ENCODE results near the gene CDCA4. TPM values are rescaled to one million over a fixed set of nuclear protein-coding genes. Genes with fewer than 3 reads are reported as not detected.

CDCA4 gene
- polyA plus RNA-seq (2013, experiment 1 of 2): 8.8 TPM
- polyA plus RNA-seq (2013, experiment 2 of 2): 8.9 TPM

DNA sequence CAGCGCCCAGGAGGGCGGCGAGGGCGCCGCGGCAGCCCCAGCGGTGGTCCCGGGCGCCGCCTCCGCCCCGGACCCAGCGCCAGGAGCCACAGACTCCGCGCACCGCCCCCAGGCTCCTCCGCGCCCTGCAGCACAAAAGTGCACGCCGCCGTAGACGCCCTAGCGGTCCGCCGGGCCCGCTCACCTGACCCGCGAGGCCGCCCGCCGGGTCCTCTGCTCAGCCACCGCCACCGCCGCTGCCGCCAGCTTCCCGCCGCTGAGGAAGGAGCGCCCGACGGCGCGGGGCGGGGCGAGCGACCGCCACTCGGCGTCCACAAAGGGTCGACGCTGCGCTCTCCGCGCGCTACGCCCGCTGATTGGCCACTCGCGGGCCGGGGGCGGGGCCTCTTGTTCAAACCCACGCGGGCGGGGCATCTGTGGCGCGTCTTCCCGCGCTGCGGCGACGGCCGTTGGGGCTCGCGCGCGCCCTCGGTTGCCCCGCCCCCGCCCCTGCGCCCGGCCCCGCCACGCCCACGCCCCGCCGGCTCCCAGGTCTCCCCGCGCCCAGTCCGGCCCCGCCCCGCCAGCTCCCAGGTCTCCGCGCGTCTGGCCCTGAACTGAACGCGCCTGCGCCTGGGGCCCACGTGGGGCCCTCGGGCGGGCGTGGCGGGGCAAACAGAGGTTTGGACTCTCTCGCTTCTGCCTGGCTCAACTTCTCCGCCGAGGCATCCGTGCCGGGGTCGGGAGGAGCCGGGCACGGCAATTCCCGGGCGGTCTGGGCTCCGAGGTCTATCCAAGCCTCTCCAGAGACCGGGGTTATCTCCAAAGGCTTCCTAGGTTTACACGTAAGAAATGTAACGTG lies at the start of gene CDCA4:
Gene CDCA4, minus strand, starts transcription at position 269 of the 841 bp plus-strand sequence. CDS start 9,154 bp downstream, outside the sequence.
- H3K36me3 ChIP-seq (ENCODE audit: control insufficient read depth in 1 of 2, insufficient read depth in 2 of 2, low read depth in 1 of 2, low read length in 2 of 2): no peaks in the 10 kb centered on the region
- H2BK120ac ChIP-seq (ENCODE audit: low read depth, low read length): peak within 1 kb of the TSS; percentile 71
- H3K14ac ChIP-seq (ENCODE audit: low read length in 2 of 2): peak within 1 kb of the TSS; percentile 76 to 97
- H3K79me1 ChIP-seq (replicated peaks; ENCODE audit: low read length, poor library complexity, severe bottlenecking): no peaks in the 10 kb centered on the region
- peak within 1 kb of the TSS; percentile 91 for H2AK5ac ChIP-seq (ENCODE audit: low read length, severe bottlenecking)
- H3K4me1 ChIP-seq (ENCODE audit: control insufficient read depth, insufficient read depth, low read depth, low read length): peaks cover 25% of the 10 kb centered on the region
- peak within 1 kb of the TSS; percentile 92 to 93 for H3K4me3 ChIP-seq (ENCODE audit: insufficient read depth in 1 of 2, low read depth in 1 of 2, low read length in 2 of 2)
- peak within 1 kb of the TSS; percentile 69 to 86 for H3K18ac ChIP-seq (ENCODE audit: low read depth in 1 of 2, low read length in 2 of 2)
- H3K27ac ChIP-seq (ENCODE audit: low read length, poor library complexity, severe bottlenecking): peak within 1 kb of the TSS; percentile 100
- H4K91ac ChIP-seq (ENCODE audit: low read length): peak within 1 kb of the TSS; percentile 43
- H3K9ac ChIP-seq (ENCODE audit: low read length): peak within 1 kb of the TSS; percentile 98
- peak within 1 kb of the TSS in 1 of 2 experiments; percentile 59 for H2BK12ac ChIP-seq (ENCODE audit: low read length in 2 of 2)
- H2BK5ac ChIP-seq (ENCODE audit: low read depth, low read length, poor library complexity, severe bottlenecking): peak within 1 kb of the TSS; percentile 79
- H3K4me2 ChIP-seq (ENCODE audit: low read length, poor library complexity, severe bottlenecking): peak within 1 kb of the TSS; percentile 87
- WGBS: under 1% methylated on average over 97 of the region's 115 CpGs
- peak within 1 kb of the TSS; percentile 90 for H4K8ac ChIP-seq (ENCODE audit: low read length)
- H3K27me3 ChIP-seq (ENCODE audit: control insufficient read depth in 1 of 2, insufficient read depth in 1 of 2, low read length in 2 of 2): no peaks in the 10 kb centered on the region
- peak within 1 kb of the TSS; percentile 62 for H2AFZ ChIP-seq (ENCODE audit: low read depth, low read length)
- peak; percentile 96 for DNase-seq
- H3K23ac ChIP-seq (ENCODE audit: low read length in 2 of 2): peak within 1 kb of the TSS in 1 of 2 experiments; percentile 91
- H3K4ac ChIP-seq (ENCODE audit: low read depth in 1 of 2, low read length in 2 of 2): peak within 1 kb of the TSS; percentile 77 to 87
- no peaks in the 10 kb centered on the region for H3K9me3 ChIP-seq (ENCODE audit: control insufficient read depth, low read length)
- peak within 1 kb of the TSS; percentile 5 for H2BK15ac ChIP-seq (ENCODE audit: low read depth, poor library complexity, severe bottlenecking)

- 81% methylated on average over 20 of the region's 20 CpGs for WGBS
- no peaks in the 10 kb centered on the region for H3K36me3 ChIP-seq (ENCODE audit: control insufficient read depth in 1 of 2, insufficient read depth in 2 of 2, low read depth in 1 of 2, low read length in 2 of 2)
Observed at GRCh38 chr14:105069871-105070759, 49.2 kb upstream of the CDCA4 start.

DNA sequence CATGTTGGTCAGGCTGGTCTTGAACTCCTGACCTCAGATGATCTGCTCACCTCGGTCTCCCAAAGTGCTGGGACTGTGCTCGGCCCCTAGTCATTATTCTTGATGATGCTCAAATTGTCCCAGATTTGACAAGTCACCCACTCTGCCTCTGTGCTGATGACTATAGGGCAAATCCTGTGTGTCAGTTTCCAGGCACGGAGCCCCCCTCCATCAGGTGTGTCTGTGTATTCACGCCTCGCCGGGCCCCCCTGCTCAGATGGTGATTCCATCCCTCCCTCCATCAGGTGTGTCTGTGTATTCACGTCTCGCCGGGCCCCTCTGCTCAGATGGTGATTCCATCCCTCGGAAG lies 48.6 kb upstream of the CDCA4 start:
- Histone ChIP-seq H3K4me2 (ENCODE audit: low read length, poor library complexity, severe bottlenecking) (no peak overlapping the region), H3K9ac (ENCODE audit: low read length) (no peak overlapping the region), H3K9me3 (ENCODE audit: control insufficient read depth, low read length) (no peaks in the 10 kb centered on the region), H3K27ac (ENCODE audit: low read length, poor library complexity, severe bottlenecking) (no peak overlapping the region), H3K18ac (ENCODE audit: low read depth in 1 of 2, low read length in 2 of 2) (no peak overlapping the region), H3K27me3 (ENCODE audit: control insufficient read depth in 1 of 2, insufficient read depth in 1 of 2, low read length in 2 of 2) (peaks cover 4 to 25% of the 10 kb centered on the region in 2 experiments), H4K8ac (ENCODE audit: low read length) (no peak overlapping the region), H3K4me1 (ENCODE audit: control insufficient read depth, insufficient read depth, low read depth, low read length) (peaks cover 24% of the 10 kb centered on the region), H2BK15ac (ENCODE audit: low read depth, poor library complexity, severe bottlenecking) (no peak overlapping the region), H3K23ac (ENCODE audit: low read length in 2 of 2) (no peak overlapping the region), H2AK5ac (ENCODE audit: low read length, severe bottlenecking) (no peak overlapping the region), H3K14ac (ENCODE audit: low read length in 2 of 2) (no peak overlapping the region), H3K79me1 (replicated peaks; ENCODE audit: low read length, poor library complexity, severe bottlenecking) (no peaks in the 10 kb centered on the region), H2BK5ac (ENCODE audit: low read depth, low read length, poor library complexity, severe bottlenecking) (no peak overlapping the region), H2BK12ac (ENCODE audit: low read length in 2 of 2) (no peak overlapping the region), H4K91ac (ENCODE audit: low read length) (no peak overlapping the region), H3K4ac (ENCODE audit: low read depth in 1 of 2, low read length in 2 of 2) (no peak overlapping the region), H3K4me3 (ENCODE audit: insufficient read depth in 1 of 2, low read depth in 1 of 2, low read length in 2 of 2) (no peak overlapping the region), H3K36me3 (ENCODE audit: control insufficient read depth in 1 of 2, insufficient read depth in 2 of 2, low read depth in 1 of 2, low read length in 2 of 2) (no peaks in the 10 kb centered on the region), H2BK120ac (ENCODE audit: low read depth, low read length) (no peak overlapping the region), H2AFZ (ENCODE audit: low read depth, low read length) (no peak overlapping the region)
- WGBS: 97% methylated on average over 10 of the region's 10 CpGs
- DNase-seq: no peak

More at GRCh38 chr14:105069871-105070759, 49.2 kb upstream of the CDCA4 start:
- Histone ChIP-seq H3K79me1 (replicated peaks; ENCODE audit: low read length, poor library complexity, severe bottlenecking) (no peaks in the 10 kb centered on the region), H3K4me1 (ENCODE audit: control insufficient read depth, insufficient read depth, low read depth, low read length) (peaks cover 25% of the 10 kb centered on the region), H2AFZ (ENCODE audit: low read depth, low read length) (no peak overlapping the region), H3K4me3 (ENCODE audit: insufficient read depth in 1 of 2, low read depth in 1 of 2, low read length in 2 of 2) (no peak overlapping the region), H2BK12ac (ENCODE audit: low read length in 2 of 2) (no peak overlapping the region), H4K8ac (ENCODE audit: low read length) (no peak overlapping the region), H3K4ac (ENCODE audit: low read depth in 1 of 2, low read length in 2 of 2) (no peak overlapping the region), H3K23ac (ENCODE audit: low read length in 2 of 2) (no peak overlapping the region), H3K27me3 (ENCODE audit: control insufficient read depth in 1 of 2, insufficient read depth in 1 of 2, low read length in 2 of 2) (peaks cover 4 to 29% of the 10 kb centered on the region in 2 experiments), H3K9ac (ENCODE audit: low read length) (no peak overlapping the region), H3K18ac (ENCODE audit: low read depth in 1 of 2, low read length in 2 of 2) (peak overlapping the region in 1 of 2 experiments; percentile 23), H3K4me2 (ENCODE audit: low read length, poor library complexity, severe bottlenecking) (no peak overlapping the region), H4K91ac (ENCODE audit: low read length) (peak overlapping the region; percentile 14), H3K27ac (ENCODE audit: low read length, poor library complexity, severe bottlenecking) (no peak overlapping the region), H2BK5ac (ENCODE audit: low read depth, low read length, poor library complexity, severe bottlenecking) (no peak overlapping the region), H2BK120ac (ENCODE audit: low read depth, low read length) (no peak overlapping the region), H2BK15ac (ENCODE audit: low read depth, poor library complexity, severe bottlenecking) (no peak overlapping the region), H2AK5ac (ENCODE audit: low read length, severe bottlenecking) (no peak overlapping the region), H3K9me3 (ENCODE audit: control insufficient read depth, low read length) (no peaks in the 10 kb centered on the region), H3K14ac (ENCODE audit: low read length in 2 of 2) (peak overlapping the region in 1 of 2 experiments; percentile 28)
- peak; percentile 26 for DNase-seq

DNA sequence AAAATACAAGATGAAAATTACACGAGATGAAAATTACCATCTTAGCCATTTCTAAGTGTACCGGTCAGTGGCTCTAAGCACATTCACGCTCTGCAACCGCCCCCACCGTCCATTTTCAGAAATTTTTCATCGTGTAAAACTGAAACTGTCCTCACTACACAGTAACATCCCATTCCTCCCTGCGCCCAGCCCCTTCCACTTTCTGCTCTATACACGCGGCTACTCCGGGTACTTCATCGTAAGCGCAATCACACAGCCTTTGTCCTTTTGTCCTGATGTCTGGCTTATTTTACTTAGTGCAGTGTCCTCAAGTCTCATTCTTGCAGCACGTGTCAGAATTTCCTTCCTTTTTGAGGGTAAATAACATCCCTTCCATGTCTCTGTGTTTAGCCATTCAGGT lies 47.9 kb upstream of the CDCA4 start:
- Histone ChIP-seq H4K8ac (ENCODE audit: low read length) (no peak overlapping the region), H3K14ac (ENCODE audit: low read length in 2 of 2) (no peak overlapping the region), H2BK15ac (ENCODE audit: low read depth, poor library complexity, severe bottlenecking) (no peak overlapping the region), H2BK5ac (ENCODE audit: low read depth, low read length, poor library complexity, severe bottlenecking) (no peak overlapping the region), H3K23ac (ENCODE audit: low read length in 2 of 2) (no peak overlapping the region), H2BK120ac (ENCODE audit: low read depth, low read length) (no peak overlapping the region), H3K27me3 (ENCODE audit: control insufficient read depth in 1 of 2, insufficient read depth in 1 of 2, low read length in 2 of 2) (peaks cover 0 to 19% of the 10 kb centered on the region in 2 experiments), H3K36me3 (ENCODE audit: control insufficient read depth in 1 of 2, insufficient read depth in 2 of 2, low read depth in 1 of 2, low read length in 2 of 2) (no peaks in the 10 kb centered on the region), H2AFZ (ENCODE audit: low read depth, low read length) (no peak overlapping the region), H4K91ac (ENCODE audit: low read length) (no peak overlapping the region), H3K4me1 (ENCODE audit: control insufficient read depth, insufficient read depth, low read depth, low read length) (peaks cover 24% of the 10 kb centered on the region), H3K4me3 (ENCODE audit: insufficient read depth in 1 of 2, low read depth in 1 of 2, low read length in 2 of 2) (no peak overlapping the region), H3K18ac (ENCODE audit: low read depth in 1 of 2, low read length in 2 of 2) (no peak overlapping the region), H2BK12ac (ENCODE audit: low read length in 2 of 2) (no peak overlapping the region), H3K79me1 (replicated peaks; ENCODE audit: low read length, poor library complexity, severe bottlenecking) (no peaks in the 10 kb centered on the region), H3K4me2 (ENCODE audit: low read length, poor library complexity, severe bottlenecking) (no peak overlapping the region), H3K9ac (ENCODE audit: low read length) (no peak overlapping the region), H2AK5ac (ENCODE audit: low read length, severe bottlenecking) (no peak overlapping the region), H3K27ac (ENCODE audit: low read length, poor library complexity, severe bottlenecking) (no peak overlapping the region), H3K4ac (ENCODE audit: low read depth in 1 of 2, low read length in 2 of 2) (no peak overlapping the region), H3K9me3 (ENCODE audit: control insufficient read depth, low read length) (no peaks in the 10 kb centered on the region)
- 92% methylated on average over 13 of the region's 13 CpGs for WGBS
- no peak for DNase-seq

Data from mesenchymal stem cell (in vitro differentiated cells and primary cell).